Measurements from ENCODE around the gene OR4X1.
"Not testable (repeated sequence)": the region's sequence is repeated elsewhere in the genome, so short reads cannot be mapped to it uniquely, and the experiment has no call there.

OR4X1 gene, protein sequence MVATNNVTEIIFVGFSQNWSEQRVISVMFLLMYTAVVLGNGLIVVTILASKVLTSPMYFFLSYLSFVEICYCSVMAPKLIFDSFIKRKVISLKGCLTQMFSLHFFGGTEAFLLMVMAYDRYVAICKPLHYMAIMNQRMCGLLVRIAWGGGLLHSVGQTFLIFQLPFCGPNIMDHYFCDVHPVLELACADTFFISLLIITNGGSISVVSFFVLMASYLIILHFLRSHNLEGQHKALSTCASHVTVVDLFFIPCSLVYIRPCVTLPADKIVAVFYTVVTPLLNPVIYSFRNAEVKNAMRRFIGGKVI

DNA sequence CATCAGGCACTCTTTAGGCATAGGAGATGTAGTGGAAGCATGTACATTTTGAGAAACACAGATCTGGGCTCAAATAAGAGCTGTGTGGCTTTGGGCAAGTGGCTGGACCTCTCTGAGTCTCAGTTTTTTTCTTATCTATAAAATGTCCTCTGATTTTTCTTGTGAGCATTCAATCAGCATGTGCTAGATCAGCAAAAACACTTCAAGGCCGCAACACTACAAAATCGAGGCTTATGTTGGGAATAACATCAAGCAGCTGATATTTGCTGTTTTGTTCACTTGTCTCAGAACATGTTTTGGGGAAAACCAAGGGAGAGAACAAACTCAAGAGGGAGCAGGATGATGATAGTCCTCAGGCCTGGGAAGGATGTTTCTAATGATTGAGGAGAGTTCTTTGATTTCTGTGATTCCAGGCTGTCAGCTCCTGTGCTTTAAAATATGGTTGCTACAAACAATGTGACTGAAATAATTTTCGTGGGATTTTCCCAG, at the start of gene OR4X1:
TSS of gene OR4X1 (plus strand) at position 439 of the 489 bp plus-strand sequence. CDS start at position 439, 0 bp downstream.
- H3K9ac ChIP-seq = no peak within 1 kb of the TSS
- TF ChIP-seq, protein P1, sequence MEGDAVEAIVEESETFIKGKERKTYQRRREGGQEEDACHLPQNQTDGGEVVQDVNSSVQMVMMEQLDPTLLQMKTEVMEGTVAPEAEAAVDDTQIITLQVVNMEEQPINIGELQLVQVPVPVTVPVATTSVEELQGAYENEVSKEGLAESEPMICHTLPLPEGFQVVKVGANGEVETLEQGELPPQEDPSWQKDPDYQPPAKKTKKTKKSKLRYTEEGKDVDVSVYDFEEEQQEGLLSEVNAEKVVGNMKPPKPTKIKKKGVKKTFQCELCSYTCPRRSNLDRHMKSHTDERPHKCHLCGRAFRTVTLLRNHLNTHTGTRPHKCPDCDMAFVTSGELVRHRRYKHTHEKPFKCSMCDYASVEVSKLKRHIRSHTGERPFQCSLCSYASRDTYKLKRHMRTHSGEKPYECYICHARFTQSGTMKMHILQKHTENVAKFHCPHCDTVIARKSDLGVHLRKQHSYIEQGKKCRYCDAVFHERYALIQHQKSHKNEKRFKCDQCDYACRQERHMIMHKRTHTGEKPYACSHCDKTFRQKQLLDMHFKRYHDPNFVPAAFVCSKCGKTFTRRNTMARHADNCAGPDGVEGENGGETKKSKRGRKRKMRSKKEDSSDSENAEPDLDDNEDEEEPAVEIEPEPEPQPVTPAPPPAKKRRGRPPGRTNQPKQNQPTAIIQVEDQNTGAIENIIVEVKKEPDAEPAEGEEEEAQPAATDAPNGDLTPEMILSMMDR (IDR thresholded peaks at IDR 0.05) = no peak
- H3K27me3 ChIP-seq (ENCODE audit: control insufficient read depth, insufficient read depth, low read length) = no peaks in the 10 kb centered on the region
- no peak within 1 kb of the TSS for H3K4me2 ChIP-seq (ENCODE audit: low read length)
- H3K4me1 ChIP-seq = no peaks in the 10 kb centered on the region
- H3K4me3 ChIP-seq (ENCODE audit: low read depth, low read length) = no peak within 1 kb of the TSS
- no peaks in the 10 kb centered on the region for H3K79me2 ChIP-seq
- H3K36me3 ChIP-seq (ENCODE audit: control insufficient read depth, insufficient read depth, low read length) = no peaks in the 10 kb centered on the region
- no peaks in the 10 kb centered on the region for H3K9me3 ChIP-seq (ENCODE audit: control insufficient read depth, low read length)
- no peak within 1 kb of the TSS for H2AFZ ChIP-seq
- H3K27ac ChIP-seq = no peak within 1 kb of the TSS

DNA sequence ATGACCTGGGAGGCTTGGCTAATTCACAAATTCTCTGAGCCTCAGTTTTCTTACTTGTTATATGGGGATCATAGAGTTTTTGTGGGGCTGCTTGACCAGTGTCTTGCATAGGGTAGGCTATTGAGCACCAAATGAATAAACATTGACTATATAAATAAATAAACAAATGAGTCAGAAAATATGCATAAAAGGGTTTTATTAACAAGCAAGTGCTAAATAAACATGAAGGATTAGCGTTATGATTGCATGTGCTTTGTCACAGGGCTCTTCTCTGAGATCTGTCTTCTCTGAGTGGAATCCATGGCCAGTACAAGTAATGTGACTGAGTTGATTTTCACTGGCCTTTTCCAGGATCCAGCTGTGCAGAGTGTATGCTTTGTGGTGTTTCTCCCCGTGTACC, 47.2 kb upstream of the OR4X1 start, which contains the start of gene OR4B1:
TSS of gene OR4B1 (plus strand) at position 301 of the 400 bp plus-strand sequence. CDS start at position 301, 0 bp downstream.
- no peak within 1 kb of the TSS for H2AFZ ChIP-seq
- TF ChIP-seq, protein P1 (IDR thresholded peaks at IDR 0.05) = no peak
- no peak within 1 kb of the TSS for H3K4me3 ChIP-seq (ENCODE audit: low read depth, low read length)
- no peaks in the 10 kb centered on the region for H3K36me3 ChIP-seq (ENCODE audit: control insufficient read depth, insufficient read depth, low read length)
- no peak within 1 kb of the TSS for H3K9ac ChIP-seq
- H3K27me3 ChIP-seq (ENCODE audit: control insufficient read depth, insufficient read depth, low read length) = no peaks in the 10 kb centered on the region
- no peak within 1 kb of the TSS for H3K27ac ChIP-seq
- no peak within 1 kb of the TSS for H3K4me2 ChIP-seq (ENCODE audit: low read length)
- no peaks in the 10 kb centered on the region for H3K79me2 ChIP-seq
- no peaks in the 10 kb centered on the region for H3K4me1 ChIP-seq
- H3K9me3 ChIP-seq (ENCODE audit: control insufficient read depth, low read length) = no peaks in the 10 kb centered on the region

DNA sequence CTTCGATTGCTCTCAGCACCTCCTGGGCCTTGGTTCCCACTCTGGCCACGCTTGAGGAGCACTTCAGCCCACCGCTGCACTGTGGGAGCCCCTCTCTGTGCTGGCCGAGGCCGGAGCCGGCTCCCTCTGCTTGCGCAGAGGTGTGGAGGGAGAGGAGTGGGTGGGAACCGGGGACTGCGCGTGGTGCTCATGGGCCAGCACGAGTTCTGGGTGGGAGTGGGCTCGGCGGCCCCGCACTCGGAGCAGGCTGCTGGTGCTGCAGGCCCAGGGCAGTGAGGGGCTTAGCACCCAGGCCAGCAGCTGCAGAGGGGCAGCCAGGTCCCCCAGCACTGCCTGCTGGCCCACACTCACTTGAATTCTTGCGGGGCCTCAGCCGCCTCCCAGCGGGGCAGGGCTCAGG, 34.9 kb upstream of the OR4X1 start:
- no peaks in the 10 kb centered on the region for H3K27me3 ChIP-seq (ENCODE audit: control insufficient read depth, insufficient read depth, low read length)
- no peak overlapping the region for H2AFZ ChIP-seq
- no peak overlapping the region for H3K27ac ChIP-seq
- no peaks in the 10 kb centered on the region for H3K4me1 ChIP-seq
- no peaks in the 10 kb centered on the region for H3K36me3 ChIP-seq (ENCODE audit: control insufficient read depth, insufficient read depth, low read length)
- H3K9ac ChIP-seq = no peak overlapping the region
- TF ChIP-seq, protein P1 (IDR thresholded peaks at IDR 0.05) = no peak
- no peaks in the 10 kb centered on the region for H3K79me2 ChIP-seq
- no peaks in the 10 kb centered on the region for H3K9me3 ChIP-seq (ENCODE audit: control insufficient read depth, low read length)
- H3K4me2 ChIP-seq (ENCODE audit: low read length) = no peak overlapping the region
- no peak overlapping the region for H3K4me3 ChIP-seq (ENCODE audit: low read depth, low read length)

DNA sequence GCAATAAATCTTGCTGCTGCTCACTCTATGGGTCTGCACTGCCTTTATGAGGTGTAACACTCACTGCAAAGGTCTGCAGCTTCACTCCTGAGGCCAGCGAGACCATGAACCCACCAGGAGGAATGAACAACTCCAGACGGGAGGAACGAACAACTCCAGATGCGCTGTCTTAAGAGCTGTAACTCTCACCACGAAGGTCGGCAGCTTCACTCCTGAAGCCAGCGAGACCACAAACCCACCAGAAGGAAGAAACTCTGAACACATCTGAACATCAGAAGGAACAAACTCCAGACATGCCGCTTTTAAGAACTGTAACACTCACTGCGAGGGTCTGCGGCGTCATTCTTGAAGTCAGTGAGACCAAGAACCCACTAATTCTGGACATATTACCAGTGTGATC, 33.6 kb upstream of the OR4X1 start:
- H3K4me2 ChIP-seq (ENCODE audit: low read length); H3K36me3 ChIP-seq (ENCODE audit: control insufficient read depth, insufficient read depth, low read length); H2AFZ ChIP-seq; H3K79me2 ChIP-seq; H3K4me1 ChIP-seq; H3K4me3 ChIP-seq (ENCODE audit: low read depth, low read length); H3K9ac ChIP-seq; H3K27ac ChIP-seq; H3K27me3 ChIP-seq (ENCODE audit: control insufficient read depth, insufficient read depth, low read length); H3K9me3 ChIP-seq (ENCODE audit: control insufficient read depth, low read length): not testable (repeated sequence)

DNA sequence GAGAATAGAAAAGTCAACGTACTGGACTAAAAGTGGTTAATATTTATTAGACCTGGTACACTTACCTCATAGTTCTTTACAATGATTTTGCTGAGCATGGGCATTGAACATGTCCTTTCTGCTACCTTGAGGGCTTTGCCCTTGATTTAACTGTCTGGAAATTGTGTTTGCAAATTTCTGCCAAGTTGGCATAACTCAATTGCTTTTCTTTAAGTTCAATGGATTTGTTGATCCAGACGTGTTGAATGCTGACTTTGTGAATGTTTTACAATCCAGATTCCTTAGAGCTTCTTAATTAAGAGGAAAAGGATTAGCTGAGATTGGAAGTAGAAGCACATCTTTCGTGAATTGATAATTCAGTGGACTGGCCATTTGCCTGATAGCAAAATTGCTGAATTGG, 25.9 kb upstream of the OR4X1 start:
- Histone ChIP-seq H3K4me2 (ENCODE audit: low read length) (no peak overlapping the region), H3K79me2 (no peaks in the 10 kb centered on the region), H3K4me1 (no peaks in the 10 kb centered on the region), H3K27me3 (ENCODE audit: control insufficient read depth, insufficient read depth, low read length) (no peaks in the 10 kb centered on the region), H3K9ac (no peak overlapping the region), H3K36me3 (ENCODE audit: control insufficient read depth, insufficient read depth, low read length) (no peaks in the 10 kb centered on the region), H3K9me3 (ENCODE audit: control insufficient read depth, low read length) (no peaks in the 10 kb centered on the region), H3K27ac (no peak overlapping the region), H3K4me3 (ENCODE audit: low read depth, low read length) (no peak overlapping the region), H2AFZ (no peak overlapping the region)
- TF ChIP-seq, protein P1 (IDR thresholded peaks at IDR 0.05) = no peak

Data from parathyroid adenoma (tissue), 2 donors.